Endothelial cell of umbilical vein (primary cell): Measurements from ENCODE around the gene IAPP. TPM values are rescaled to one million over a fixed set of nuclear protein-coding genes. Genes with fewer than 3 reads are reported as not detected.
"Not testable (repeated sequence)": the region's sequence is repeated elsewhere in the genome, so short reads cannot be mapped to it uniquely, and the experiment has no call there.

ENCODE experiments used
- BruUV-seq: library from RNA; stranded (reverse); fragments of 400-500 nt; replicated peaks from 2 replicates; lab custom pipeline; 2021; lab: Mats Ljungman, UMichigan
- CTCF ChIA-PET: fragments of 300-600, 350-600 bp; sonication (Branson Sonifier 250); formaldehyde crosslinking; loops from one replicate; lab custom pipeline; 2021; ENCODE audit warnings: antibody characterized with exemption, inconsistent platforms; lab: Charles Lee
- POLR2A ChIA-PET: fragments of 300-600, 350-600 bp; sonication (Branson Sonifier 250); formaldehyde crosslinking; loops from one replicate; lab custom pipeline; 2021; ENCODE audit warnings: antibody characterized with exemption, inconsistent platforms; lab: Charles Lee
- DNase-seq: peaks from one replicate; pipeline ENCODE4 v3.0.0-alpha.2; 2011; ENCODE audit warnings: low read depth, low spot score
- FAIRE-seq: peaks from 2 replicates; lab custom pipeline; 2011; peaks lifted over from hg19 to GRCh38; lab: Jason Lieb, UNC
- H2AFZ ChIP-seq: 2 replicates; pipeline ENCODE4 v1.6.0; 2012; ENCODE audit warnings: low read depth, low read length, control low read depth, inconsistent platforms
- H3K27ac ChIP-seq: 2 replicates; pipeline ENCODE4 v1.5.1; 2011; ENCODE audit warnings: low read depth, mild to moderate bottlenecking, control low read depth, low read length, moderate library complexity; ENCODE audit not compliant: insufficient read depth
- H3K27me3 ChIP-seq, 2 experiments: 2 replicates each; pipeline versions ENCODE4 v1.6.0 to v1.6.1; 2011; ENCODE audit warnings: low read length in 2 of 2, mixed read lengths in 1 of 2; ENCODE audit not compliant: control insufficient read depth in 2 of 2, insufficient read depth in 2 of 2
- H3K36me3 ChIP-seq, 2 experiments: 2 replicates in 1 of 2; 3 replicates in 1 of 2; pipeline ENCODE4 v1.5.1; 2011; ENCODE audit warnings: low read length in 2 of 2, mild to moderate bottlenecking in 1 of 2, moderate library complexity in 1 of 2; ENCODE audit not compliant: control insufficient read depth in 2 of 2, insufficient read depth in 2 of 2; ENCODE audit errors: extremely low read depth in 1 of 2
- H3K4me1 ChIP-seq: 3 replicates; pipeline ENCODE4 v1.5.1; 2011; ENCODE audit warnings: mild to moderate bottlenecking, low read length; ENCODE audit not compliant: control insufficient read depth, insufficient read depth; ENCODE audit errors: extremely low read depth
- H3K4me2 ChIP-seq: 2 replicates; pipeline ENCODE4 v1.6.1; 2011; ENCODE audit warnings: low read length, control low read depth, mixed read lengths; ENCODE audit not compliant: insufficient read depth
- H3K4me3 ChIP-seq, 3 experiments: fragments of 200-600 bp in 1 of 3; sonication (generic), shearing (Covaris generic) in 1 of 3; replicated peaks in 1 of 3; 2 replicates each; pipeline ENCODE4 v1.5.1; 2011 to 2016; ENCODE audit warnings: control low read depth in 3 of 3, low read length in 3 of 3, mild to moderate bottlenecking in 2 of 3, inconsistent platforms in 1 of 3, low read depth in 1 of 3, moderate library complexity in 1 of 3; ENCODE audit not compliant: insufficient read depth in 1 of 3
- H3K79me2 ChIP-seq: 2 replicates; pipeline ENCODE4 v1.6.0; 2012; ENCODE audit warnings: low read length, inconsistent platforms; ENCODE audit not compliant: control insufficient read depth, insufficient read depth
- H3K9ac ChIP-seq: replicated peaks from 2 replicates; pipeline ENCODE3; 2011; ENCODE audit warnings: low read length, control low read depth; ENCODE audit not compliant: insufficient read depth; ENCODE audit errors: extremely low read depth
- H3K9me1 ChIP-seq: replicated peaks from 3 replicates; pipeline ENCODE4 v1.6.0; 2011; ENCODE audit warnings: mild to moderate bottlenecking, low read length; ENCODE audit not compliant: control insufficient read depth, insufficient read depth; ENCODE audit errors: extremely low read depth
- H3K9me3 ChIP-seq: replicated peaks from 2 replicates; pipeline ENCODE4 v1.5.1; 2012; ENCODE audit warnings: low read length, inconsistent platforms; ENCODE audit not compliant: control insufficient read depth, insufficient read depth
- H4K20me1 ChIP-seq: replicated peaks from 2 replicates; pipeline ENCODE3; 2011; ENCODE audit warnings: mild to moderate bottlenecking, low read length; ENCODE audit not compliant: control insufficient read depth, insufficient read depth; ENCODE audit errors: extremely low read depth
- CTCF ChIP-seq, 2 donors: IDR thresholded peaks; 1 replicate in 1 of 2; 2 replicates in 1 of 2; pipeline ENCODE4 v1.5.1; 2011; ENCODE audit warnings: low read length in 2 of 2, mild to moderate bottlenecking in 2 of 2, moderate library complexity in 2 of 2, control low read depth in 1 of 2, inconsistent platforms in 1 of 2, low read depth in 1 of 2; ENCODE audit not compliant: insufficient read depth in 1 of 2; ENCODE audit errors: extremely low read depth in 1 of 2
- EZH2 ChIP-seq: IDR thresholded peaks from 2 replicates; pipeline ENCODE4 v1.6.1; 2012; ENCODE audit warnings: borderline replicate concordance, low read depth, mild to moderate bottlenecking, moderate library complexity, low read length, inconsistent platforms; ENCODE audit not compliant: severe bottlenecking
- FOS ChIP-seq: IDR thresholded peaks from 2 replicates; pipeline ENCODE4 v1.6.1; 2011; ENCODE audit warnings: mild to moderate bottlenecking, low read length, moderate library complexity, borderline replicate concordance; ENCODE audit not compliant: insufficient read depth
- GATA2 ChIP-seq: IDR thresholded peaks from 2 replicates; pipeline ENCODE4 v1.7.0; 2011; ENCODE audit warnings: low read depth, mild to moderate bottlenecking, moderate library complexity, mixed read lengths, low read length; ENCODE audit not compliant: insufficient read length, insufficient read depth
- JUN ChIP-seq: IDR thresholded peaks from 2 replicates; pipeline ENCODE4 v1.6.1; 2011; ENCODE audit warnings: borderline replicate concordance, low read depth; ENCODE audit not compliant: insufficient read length, insufficient read depth
- MAX ChIP-seq: IDR thresholded peaks from 2 replicates; pipeline ENCODE4 v1.6.1; 2011; ENCODE audit not compliant: insufficient read depth, insufficient read length
- MYC ChIP-seq: IDR thresholded peaks from one replicate; pipeline ENCODE4 v1.6.1; 2011; ENCODE audit warnings: mild to moderate bottlenecking, low read depth, low read length
- POLR2A ChIP-seq: IDR thresholded peaks from 2 replicates; pipeline ENCODE4 v1.6.1; 2012; ENCODE audit warnings: low read depth, mild to moderate bottlenecking, control low read depth, low read length
- POLR2AphosphoS5 ChIP-seq: IDR thresholded peaks from 2 replicates; pipeline ENCODE4 v1.6.1; 2012; ENCODE audit warnings: low read depth, mild to moderate bottlenecking, control low read depth, low read length, moderate library complexity; ENCODE audit not compliant: insufficient read depth
- dilution Hi-C: fragments of 300-500 bp; cut with MboI; formaldehyde crosslinking; loops from one replicate; pipeline ENCODE4 v1.15.0; 2019; ENCODE audit warnings: low sequenced_read_pairs; ENCODE audit not compliant: extremely low pct_ligation_motif_present
- intact Hi-C: fragments of 100-400 bp; cut with micrococcal nuclease; formaldehyde crosslinking; loops from one replicate; pipeline ENCODE4 v1.10.0; 2022
- polyA plus RNA-seq, 4 experiments: library from polyadenylated mRNA; depleted of rRNA in 3 of 4; stranded (reverse) in 3 of 4; unstranded in 1 of 4; fragments of >200 nt; gene quantifications; 2 replicates each; pipeline versions ENCODE4 v1.2.1 to v1.2.3, GENCODE V29; 2011 to 2012; ENCODE audit warnings: missing spikeins in 1 of 4
- total RNA-seq: library from RNA; stranded (reverse); gene quantifications from 2 replicates; pipeline ENCODE4 v1.2.3, GENCODE V29; 2021

Gene IAPP
- total and polyA plus RNA-seq, 2 donors (not counting 3 experiments of a cell fraction or from before 2014, with no cell fraction given), result not detected

- Histone ChIP-seq H3K4me1 (no peaks in the 10 kb centered on the region), H4K20me1 (no peaks in the 10 kb centered on the region), H3K4me2 (no peak overlapping the region), H3K9ac (no peak overlapping the region), H3K9me3 (no peaks in the 10 kb centered on the region), H2AFZ (no peak overlapping the region), H3K36me3 (no peaks in the 10 kb centered on the region), H3K27ac (no peak overlapping the region), H3K27me3 (no peaks in the 10 kb centered on the region), H3K9me1 (no peaks in the 10 kb centered on the region), H3K4me3 (no peak overlapping the region), H3K79me2 (no peaks in the 10 kb centered on the region)
- dilution Hi-C loops (no loop called here), intact Hi-C loops (no loop called here)
- ChIA-PET CTCF (no interaction called here), POLR2A (no interaction called here)
- DNase-seq (no peak), FAIRE-seq (no peak)
- no peak for TF ChIP-seq MAX
- TF ChIP-seq EZH2, result no peak
- TF ChIP-seq GATA2, result no peak
- TF ChIP-seq POLR2AphosphoS5, result no peak
- TF ChIP-seq FOS, result no peak
- TF ChIP-seq POLR2A, result no peak
- TF ChIP-seq CTCF (IDR thresholded peaks at IDR 0.05; ENCODE audit: extremely low read depth in 1 of 2, insufficient read depth in 1 of 2, low read depth in 1 of 2, low read length in 2 of 2), result no peak
- TF ChIP-seq JUN, result no peak
- TF ChIP-seq MYC, result no peak
- BruUV-seq, result no TSS peak
These were observed 18.1 kb upstream of the IAPP start for GRCh38 chr12:21354641-21355040.

GRCh38 chr12:21360632-21361031 lies 12.1 kb upstream of the IAPP start:
- dilution Hi-C loops, H3K36me3 ChIP-seq, FAIRE-seq, H3K9me3 ChIP-seq, CTCF ChIA-PET, H3K9me1 ChIP-seq, H2AFZ ChIP-seq, H3K4me2 ChIP-seq, H3K4me1 ChIP-seq, POLR2A ChIA-PET, DNase-seq, H3K79me2 ChIP-seq, H4K20me1 ChIP-seq, H3K4me3 ChIP-seq, H3K27me3 ChIP-seq, intact Hi-C loops, BruUV-seq, H3K27ac ChIP-seq, H3K9ac ChIP-seq: not testable (repeated sequence)
